H9 (cell line): ENCODE data around the gene NDRG2. TPM values are rescaled to one million over a fixed set of nuclear protein-coding genes. Genes with fewer than 3 reads are reported as not detected.

ENCODE experiments used
- DNase-seq: peaks from one replicate; pipeline ENCODE4 v3.0.0-alpha.2; 2017
- H2AFZ ChIP-seq: one replicate; pipeline ENCODE4 v1.6.1; 2013; ENCODE audit warnings: mild to moderate bottlenecking, low read length, control low read depth, moderate library complexity
- H2AK5ac ChIP-seq: 2 replicates; pipeline ENCODE4 v1.6.1; 2013; ENCODE audit warnings: low read length, control low read depth, mixed read lengths; ENCODE audit not compliant: insufficient read length
- H2BK120ac ChIP-seq: one replicate; pipeline ENCODE4 v1.6.1; 2013; ENCODE audit warnings: low read depth, mild to moderate bottlenecking, low read length, control low read depth, inconsistent platforms; ENCODE audit not compliant: poor library complexity, severe bottlenecking
- H2BK12ac ChIP-seq: 2 replicates; pipeline ENCODE4 v1.6.1; 2013; ENCODE audit warnings: low read length, control low read depth, mixed read lengths, low read depth; ENCODE audit not compliant: insufficient read length
- H2BK15ac ChIP-seq: 2 replicates; pipeline ENCODE4 v1.6.1; 2013; ENCODE audit warnings: low read depth, low read length, control low read depth
- H2BK20ac ChIP-seq: one replicate; pipeline ENCODE4 v1.6.1; 2013; ENCODE audit warnings: low read depth, mild to moderate bottlenecking, low read length, control low read depth, inconsistent platforms; ENCODE audit not compliant: poor library complexity, severe bottlenecking
- H2BK5ac ChIP-seq: 2 replicates; pipeline ENCODE4 v1.6.1; 2013; ENCODE audit warnings: low read length, control low read depth, mixed read lengths; ENCODE audit not compliant: insufficient read length
- H3K14ac ChIP-seq: 2 replicates; pipeline ENCODE4 v1.6.1; 2013; ENCODE audit warnings: low read length, control low read depth; ENCODE audit not compliant: insufficient read depth
- H3K18ac ChIP-seq: 2 replicates; pipeline ENCODE4 v1.6.1; 2013; ENCODE audit warnings: low read depth, mild to moderate bottlenecking, mixed read lengths, low read length, control low read depth; ENCODE audit not compliant: insufficient read length
- H3K23ac ChIP-seq: 2 replicates; pipeline ENCODE4 v1.6.1; 2013; ENCODE audit warnings: low read length, control low read depth, mixed read lengths, low read depth; ENCODE audit not compliant: insufficient read length
- H3K23me2 ChIP-seq: 2 replicates; pipeline ENCODE4 v1.6.1; 2013; ENCODE audit warnings: low read depth, mild to moderate bottlenecking, mixed read lengths, low read length, control low read depth; ENCODE audit not compliant: insufficient read length, poor library complexity, severe bottlenecking
- H3K27ac ChIP-seq: 2 replicates; pipeline ENCODE4 v1.5.1; 2013; ENCODE audit warnings: low read length, control low read depth, mixed read lengths, low read depth; ENCODE audit not compliant: insufficient read length
- H3K27me3 ChIP-seq: 2 replicates; pipeline ENCODE4 v1.6.1; 2013; ENCODE audit warnings: low read length, control low read depth, inconsistent platforms; ENCODE audit not compliant: insufficient read depth
- H3K4ac ChIP-seq: 2 replicates; pipeline ENCODE4 v1.6.1; 2013; ENCODE audit warnings: low read depth, mild to moderate bottlenecking, control low read depth, inconsistent platforms, low read length, moderate library complexity
- H3K4me1 ChIP-seq: 2 replicates; pipeline ENCODE4 v1.6.1; 2013; ENCODE audit warnings: low read length, control low read depth, inconsistent platforms; ENCODE audit not compliant: insufficient read depth
- H3K4me2 ChIP-seq: 2 replicates; pipeline ENCODE4 v1.6.1; 2013; ENCODE audit warnings: low read length, control low read depth, mixed read lengths; ENCODE audit not compliant: insufficient read length, insufficient read depth
- H3K56ac ChIP-seq: 2 replicates; pipeline ENCODE4 v1.6.1; 2013; ENCODE audit warnings: low read depth, mild to moderate bottlenecking, mixed read lengths, low read length, control low read depth; ENCODE audit not compliant: insufficient read length
- H3K79me1 ChIP-seq: 2 replicates; pipeline ENCODE4 v1.6.1; 2013; ENCODE audit warnings: low read depth, mild to moderate bottlenecking, moderate library complexity, low read length, control low read depth, inconsistent platforms; ENCODE audit not compliant: insufficient read depth, poor library complexity, severe bottlenecking
- H3K79me2 ChIP-seq: 2 replicates; pipeline ENCODE4 v1.6.1; 2013; ENCODE audit warnings: low read length, control low read depth, inconsistent platforms; ENCODE audit not compliant: insufficient read depth
- H3K9ac ChIP-seq: 2 replicates; pipeline ENCODE4 v1.6.1; 2013; ENCODE audit warnings: low read length, control low read depth, mixed read lengths; ENCODE audit not compliant: insufficient read length; ENCODE audit errors: extremely low read depth
- H3K9me3 ChIP-seq: one replicate; pipeline ENCODE4 v1.6.1; 2013; ENCODE audit warnings: low read depth, low read length, inconsistent platforms; ENCODE audit not compliant: control insufficient read depth
- H3T11ph ChIP-seq: one replicate; pipeline ENCODE4 v1.6.1; 2013; ENCODE audit warnings: mild to moderate bottlenecking, low read length, control low read depth, inconsistent platforms
- H4K20me1 ChIP-seq: one replicate; pipeline ENCODE4 v1.6.1; 2013; ENCODE audit not compliant: control insufficient read depth, insufficient read length, insufficient read depth
- H4K5ac ChIP-seq: 2 replicates; pipeline ENCODE4 v1.6.1; 2013; ENCODE audit warnings: low read depth, mild to moderate bottlenecking, mixed read lengths, low read length, control low read depth; ENCODE audit not compliant: insufficient read length
- H4K8ac ChIP-seq: replicated peaks from 2 replicates; pipeline ENCODE4 v1.6.1; 2013; ENCODE audit warnings: low read length, control low read depth, mixed read lengths, low read depth; ENCODE audit not compliant: insufficient read length
- H4K91ac ChIP-seq: 2 replicates; pipeline ENCODE4 v1.6.1; 2013; ENCODE audit warnings: low read depth, mild to moderate bottlenecking, moderate library complexity, mixed read lengths, low read length, control low read depth; ENCODE audit not compliant: insufficient read length
- H3K27ac Mint-ChIP-seq, 3 experiments: 2 replicates in 2 of 3; 3 replicates in 1 of 3; pipeline ENCODE4 v1.8.0; 2020 to 2021; ENCODE audit warnings: mixed read lengths in 3 of 3, mild to moderate bottlenecking in 1 of 3, moderate library complexity in 1 of 3
- H3K27me3 Mint-ChIP-seq: 2 replicates; pipeline ENCODE4 v1.8.0; 2021; ENCODE audit warnings: low read depth, mild to moderate bottlenecking, moderate library complexity, mixed read lengths
- H3K36me3 Mint-ChIP-seq, 3 experiments: 2 replicates in 2 of 3; 3 replicates in 1 of 3; pipeline ENCODE4 v1.8.0; 2020 to 2021; ENCODE audit warnings: low read depth in 3 of 3, mixed read lengths in 3 of 3; ENCODE audit not compliant: insufficient read depth in 1 of 3
- H3K4me1 Mint-ChIP-seq, 2 experiments: 2 replicates each; pipeline ENCODE4 v1.8.0; 2020; ENCODE audit warnings: mixed read lengths in 2 of 2
- H3K4me3 Mint-ChIP-seq, 2 experiments: 2 replicates in 1 of 2; 3 replicates in 1 of 2; pipeline ENCODE4 v1.8.0; 2020 to 2021; ENCODE audit warnings: mild to moderate bottlenecking in 2 of 2, mixed read lengths in 2 of 2, moderate library complexity in 1 of 2
- H3K9me3 Mint-ChIP-seq, 2 experiments: 2 replicates in 1 of 2; 3 replicates in 1 of 2; pipeline ENCODE4 v1.8.0; 2020; ENCODE audit warnings: mild to moderate bottlenecking in 2 of 2, mixed read lengths in 2 of 2, moderate library complexity in 1 of 2
- CTCF ChIP-seq: fragments of 200-600 bp; sonication (generic); conservative IDR thresholded peaks from 3 replicates; pipeline ENCODE4 v1.8.0; 2021; ENCODE audit warnings: antibody characterized with exemption, mild to moderate bottlenecking
- WGBS: extraction: QIAGEN DNeasy Blood & Tissue Kit; methylation state at CpG from one replicate; pipeline ENCODE4 v1.1.7; 2013; ENCODE audit warnings: missing lambda C conversion rate, low lambda C conversion rate, mixed read lengths; ENCODE audit not compliant: insufficient read length; ENCODE audit errors: extremely low coverage; 5-methylcytosine and 5-hydroxymethylcytosine counted together
- total RNA-seq: library from RNA; stranded (reverse); gene quantifications from 2 replicates; pipeline ENCODE4 v1.2.1, GENCODE V29; 2021

Gene NDRG2
- total RNA-seq, 1 experiment from 2014 or later = 20.6 TPM

- Histone ChIP-seq H3K9ac (no peak overlapping the region), H2BK20ac (no peak overlapping the region), H3K23me2 (no peaks in the 10 kb centered on the region), H2BK15ac (no peak overlapping the region), H4K91ac (no peak overlapping the region), H4K20me1 (no peaks in the 10 kb centered on the region), H3T11ph (no peak overlapping the region), H4K8ac (no peak overlapping the region), H3K4me1 (no peaks in the 10 kb centered on the region), H3K27me3 (0 out of 2 replicates have a peak, but pooled peaks cover 2% of the 10 kb centered on the region), H2BK120ac (no peak overlapping the region), H2AK5ac (no peak overlapping the region), H3K18ac (no peak overlapping the region), H3K4me2 (no peak overlapping the region), H3K4ac (no peak overlapping the region), H3K27ac (no peak overlapping the region), H2BK12ac (no peak overlapping the region), H3K79me2 (no peaks in the 10 kb centered on the region), H3K23ac (no peak overlapping the region), H4K5ac (no peak overlapping the region), H3K56ac (no peak overlapping the region), H3K79me1 (no peaks in the 10 kb centered on the region), H3K9me3 (no peaks in the 10 kb centered on the region), H2BK5ac (no peak overlapping the region), H3K14ac (no peak overlapping the region), H2AFZ (no peak overlapping the region)
- Mint-ChIP-seq H3K36me3 (no peaks in the 10 kb centered on the region), H3K27ac (no peak overlapping the region), H3K9me3 (no peaks in the 10 kb centered on the region), H3K4me3 (no peak overlapping the region), H3K4me1 (no peaks in the 10 kb centered on the region), H3K27me3 (peaks cover 8% of the 10 kb centered on the region)
- TF ChIP-seq CTCF = no peak
- DNase-seq = no peak
- no CpG with 5 or more reads among the region's 1 CpG for WGBS
Measured at GRCh38 chr14:20980906-20981305, 44.0 kb downstream of the NDRG2 start.
